Epithelial cell of proximal tubule (primary cell): ENCODE data around the gene RGS8. TPM values are rescaled to one million over a fixed set of nuclear protein-coding genes. Genes with fewer than 3 reads are reported as not detected.

Source experiments
- DNase-seq: peaks from one replicate; pipeline ENCODE4 v3.0.0-alpha.2; 2011; ENCODE audit warnings: low read depth
- H3K4me3 ChIP-seq: 2 replicates; pipeline ENCODE4 v1.5.1; 2011; ENCODE audit warnings: low read depth, mild to moderate bottlenecking, low read length
- total RNA-seq: library from RNA; depleted of rRNA; stranded (reverse); fragments of >200 nt; gene quantifications from 2 replicates; pipeline ENCODE4 v1.2.3, GENCODE V29; 2015
- TF ChIP-seq, protein P1 (sequence below): conservative IDR thresholded peaks from 2 replicates; pipeline ENCODE4 v1.5.1; 2012; ENCODE audit warnings: low read depth, mild to moderate bottlenecking, low read length

The RGS8 gene
- total RNA-seq, 1 donor from 2014 or later = not detected

- no peak overlapping the region for H3K4me3 ChIP-seq
- DNase-seq = no peak
- TF ChIP-seq, protein P1, sequence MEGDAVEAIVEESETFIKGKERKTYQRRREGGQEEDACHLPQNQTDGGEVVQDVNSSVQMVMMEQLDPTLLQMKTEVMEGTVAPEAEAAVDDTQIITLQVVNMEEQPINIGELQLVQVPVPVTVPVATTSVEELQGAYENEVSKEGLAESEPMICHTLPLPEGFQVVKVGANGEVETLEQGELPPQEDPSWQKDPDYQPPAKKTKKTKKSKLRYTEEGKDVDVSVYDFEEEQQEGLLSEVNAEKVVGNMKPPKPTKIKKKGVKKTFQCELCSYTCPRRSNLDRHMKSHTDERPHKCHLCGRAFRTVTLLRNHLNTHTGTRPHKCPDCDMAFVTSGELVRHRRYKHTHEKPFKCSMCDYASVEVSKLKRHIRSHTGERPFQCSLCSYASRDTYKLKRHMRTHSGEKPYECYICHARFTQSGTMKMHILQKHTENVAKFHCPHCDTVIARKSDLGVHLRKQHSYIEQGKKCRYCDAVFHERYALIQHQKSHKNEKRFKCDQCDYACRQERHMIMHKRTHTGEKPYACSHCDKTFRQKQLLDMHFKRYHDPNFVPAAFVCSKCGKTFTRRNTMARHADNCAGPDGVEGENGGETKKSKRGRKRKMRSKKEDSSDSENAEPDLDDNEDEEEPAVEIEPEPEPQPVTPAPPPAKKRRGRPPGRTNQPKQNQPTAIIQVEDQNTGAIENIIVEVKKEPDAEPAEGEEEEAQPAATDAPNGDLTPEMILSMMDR = no peak
These were observed 37.1 kb upstream of the RGS8 start for GRCh38 chr1:182721525-182721924.

GRCh38 chr1:182720463-182720862, 36.1 kb upstream of the RGS8 start:
- DNase-seq = no peak
- TF ChIP-seq, protein P1 = peak; percentile 47
- no peak overlapping the region for H3K4me3 ChIP-seq

DNA sequence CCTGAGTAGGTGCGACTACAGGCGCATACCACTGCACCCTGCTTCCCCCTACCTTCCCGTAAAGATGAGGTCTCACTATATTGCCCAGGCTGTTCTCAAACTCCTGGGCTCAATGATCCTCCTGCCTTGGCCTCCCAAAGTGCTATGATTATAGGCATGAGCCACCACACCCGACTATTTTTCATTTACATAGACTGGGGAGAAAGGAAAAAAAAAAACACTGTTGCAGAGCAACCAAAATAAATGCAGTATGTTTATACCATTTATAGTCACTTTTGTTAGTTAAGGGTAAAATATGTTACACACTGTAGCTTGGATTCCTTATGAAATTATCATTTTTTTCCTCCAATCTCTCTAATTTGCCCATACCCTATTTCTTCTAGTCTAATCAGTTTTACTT, 35.2 kb upstream of the RGS8 start:
- DNase-seq = no peak
- TF ChIP-seq, protein P1 = no peak
- H3K4me3 ChIP-seq = no peak overlapping the region

DNA sequence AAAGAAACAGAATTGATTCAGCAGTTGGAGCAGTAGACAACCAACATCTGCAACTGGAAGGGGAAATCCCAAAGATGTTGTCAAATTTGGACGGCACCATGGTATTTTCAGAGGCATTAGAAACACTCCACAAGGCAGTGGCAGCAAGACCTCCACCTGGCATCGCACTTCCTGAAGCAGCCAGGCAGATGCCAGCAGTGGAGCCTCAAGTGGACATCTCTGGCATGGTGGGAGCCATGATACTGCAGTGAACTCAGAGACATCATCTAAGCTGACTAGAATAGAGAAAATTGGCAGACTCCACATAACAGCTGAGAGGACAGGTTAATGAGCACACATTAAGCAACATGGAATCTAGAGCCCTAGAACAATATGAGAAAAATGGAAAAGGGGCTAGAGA, 33.9 kb upstream of the RGS8 start:
- DNase-seq = no peak
- TF ChIP-seq, protein P1 = no peak
- no peak overlapping the region for H3K4me3 ChIP-seq

GRCh38 chr1:182716740-182717720, 32.6 kb upstream of the RGS8 start:
- TF ChIP-seq, protein P1 = no peak
- H3K4me3 ChIP-seq = no peak overlapping the region
- no peak for DNase-seq

DNA sequence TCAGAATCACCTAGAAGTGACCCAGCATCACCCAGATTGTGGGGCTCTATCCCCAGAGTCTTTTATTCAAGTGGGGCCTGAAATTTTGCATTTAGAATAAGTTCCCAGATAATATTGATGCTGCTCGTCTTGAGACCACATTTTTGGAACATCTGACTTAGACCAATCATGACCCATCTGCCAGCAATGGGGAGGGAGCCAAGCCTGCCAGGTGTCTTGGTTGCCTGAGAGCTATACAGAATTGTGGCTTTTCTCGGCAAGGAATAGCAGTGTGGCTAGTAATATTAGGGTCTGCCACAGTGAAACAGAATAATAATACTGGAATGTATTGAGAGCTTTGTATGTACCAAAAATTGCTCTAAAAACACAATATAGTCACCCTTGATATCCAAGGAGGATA, 31.1 kb upstream of the RGS8 start:
- DNase-seq = no peak
- TF ChIP-seq, protein P1 = no peak
- H3K4me3 ChIP-seq = no peak overlapping the region
